Mammary epithelial cell (primary cell): ENCODE data around the gene ZNF117.

Experiments
- CTCF ChIP-seq, 2 donors: IDR thresholded peaks in 1 of 2; conservative IDR thresholded peaks in 1 of 2; 2 replicates each; pipeline ENCODE4 v1.5.1; 2011 to 2012; ENCODE audit warnings: inconsistent platforms in 2 of 2, low read length in 2 of 2, mild to moderate bottlenecking in 2 of 2, control low read depth in 1 of 2, low read depth in 1 of 2; ENCODE audit not compliant: insufficient read depth in 1 of 2; ENCODE audit errors: extremely low read depth in 1 of 2
- EZH2 ChIP-seq: IDR thresholded peaks from 2 replicates; pipeline ENCODE4 v1.6.1; 2012; ENCODE audit warnings: low read length, inconsistent platforms, borderline replicate concordance

- TF ChIP-seq EZH2 (no peak), CTCF (conservative IDR thresholded peaks at IDR 0.05 in 1 of 2, IDR thresholded peaks at IDR 0.05 in 1 of 2; ENCODE audit: extremely low read depth in 1 of 2, insufficient read depth in 1 of 2, low read depth in 1 of 2, low read length in 2 of 2) (no peak)
Observed at GRCh38 chr7:64945503-64946175, 45.2 kb downstream of the ZNF117 start.
